ENCODE measurements around the gene UFC1.

Gene UFC1

GRCh38 chr1:161133220-161133740 lies 20.5 kb upstream of the UFC1 start:
- no peak for DNase-seq (ENCODE audit: low read depth in 2 of 2)

- no peak for DNase-seq (ENCODE audit: low read depth in 2 of 2)
Observed at GRCh38 chr1:161137881-161138280, 15.9 kb upstream of the UFC1 start.

GRCh38 chr1:161138431-161138830 lies 15.3 kb upstream of the UFC1 start:
- no peak for DNase-seq (ENCODE audit: low read depth in 2 of 2)

GRCh38 chr1:161139766-161140165 lies 14.0 kb upstream of the UFC1 start:
- no peak for DNase-seq (ENCODE audit: low read depth in 2 of 2)

- DNase-seq (ENCODE audit: low read depth in 2 of 2): no peak
Observed at GRCh38 chr1:161140755-161141400, 12.9 kb upstream of the UFC1 start.

GRCh38 chr1:161145832-161146231 lies 7.9 kb upstream of the UFC1 start:
- DNase-seq (ENCODE audit: low read depth in 2 of 2): no peak

- no peak for DNase-seq (ENCODE audit: low read depth in 2 of 2)
Observed at GRCh38 chr1:161153176-161153575, 602 bp upstream of the UFC1 start.

GRCh38 chr1:161157867-161158266 lies 4.1 kb downstream of the UFC1 start:
- DNase-seq (ENCODE audit: low read depth in 2 of 2): no peak

GRCh38 chr1:161158316-161159010 lies 4.7 kb downstream of the UFC1 start:
- no peak for DNase-seq (ENCODE audit: low read depth in 2 of 2)

- peak; percentile 84 to 89 for DNase-seq (ENCODE audit: low read depth in 2 of 2)
Observed at GRCh38 chr1:161159087-161159912, 5.5 kb downstream of the UFC1 start, which contains the start of gene USP21. USP21 (plus strand) TSS chr1:161159500; CDS start chr1:161160641, 1,141 bp downstream.

- DNase-seq (ENCODE audit: low read depth in 2 of 2): no peak
Observed at GRCh38 chr1:161159913-161160243, 6.1 kb downstream of the UFC1 start.

GRCh38 chr1:161160671-161161145 lies 6.9 kb downstream of the UFC1 start:
- no peak for DNase-seq (ENCODE audit: low read depth in 2 of 2)

- DNase-seq (ENCODE audit: low read depth in 2 of 2): no peak
Observed at GRCh38 chr1:161161652-161162051, 7.9 kb downstream of the UFC1 start.

GRCh38 chr1:161162052-161162451 lies 8.3 kb downstream of the UFC1 start:
- no peak for DNase-seq (ENCODE audit: low read depth in 2 of 2)

- no peak for DNase-seq (ENCODE audit: low read depth in 2 of 2)
Observed at GRCh38 chr1:161162806-161163205, 9.0 kb downstream of the UFC1 start.

- no peak for DNase-seq (ENCODE audit: low read depth in 2 of 2)
Observed at GRCh38 chr1:161163793-161164192, 10.0 kb downstream of the UFC1 start.

- no peak for DNase-seq (ENCODE audit: low read depth in 2 of 2)
Observed at GRCh38 chr1:161164901-161165610, 11.3 kb downstream of the UFC1 start.

GRCh38 chr1:161165742-161166668 lies 12.2 kb downstream of the UFC1 start, which contains the start of gene PPOX:
PPOX (plus strand) TSS chr1:161166426; CDS start chr1:161166848, 422 bp downstream.
- peak; percentile 85 to 88 for DNase-seq (ENCODE audit: low read depth in 2 of 2)

- DNase-seq (ENCODE audit: low read depth in 2 of 2): no peak
Observed at GRCh38 chr1:161166669-161167548, 13.1 kb downstream of the UFC1 start.

Data from stimulated activated CD8-positive, alpha-beta memory T cell treated with anti-CD3 and anti-CD28 coated beads, Interleukin-7, amount 100 ng/mL, for 4 hours (primary cell).